CD4-positive, alpha-beta T cell treated with Interferon alpha-2 for 1 hour (primary cell): ENCODE data around the gene VDR.

Source experiments
- DNase-seq, 2 donors: peaks; one replicate each; pipeline ENCODE4 v3.0.0-alpha.2; 2020 to 2022

Gene VDR

DNA sequence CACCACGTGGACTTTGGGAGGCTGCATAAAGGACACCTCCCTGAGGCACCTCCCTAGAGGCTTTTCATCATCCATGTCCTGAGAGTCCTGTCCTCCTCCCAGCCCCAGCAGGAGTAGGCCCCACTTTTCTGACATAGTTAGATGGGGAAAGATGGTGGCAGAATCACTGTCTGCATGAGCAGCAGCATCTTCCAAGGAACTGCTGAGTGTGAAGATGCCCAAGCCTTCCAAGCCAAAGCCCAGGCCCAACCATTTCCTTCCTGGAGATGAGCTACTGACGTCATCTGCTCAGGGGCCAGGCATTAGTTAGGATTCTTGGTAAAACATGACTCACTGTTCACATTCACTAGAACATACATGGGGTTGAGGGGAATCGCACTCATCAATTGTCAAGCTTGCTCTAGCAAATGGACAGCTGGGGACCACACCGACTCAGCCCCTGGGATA is 37.3 kb downstream of the VDR start:
- DNase-seq, result peak in 1 of 2 donors; percentile 54

DNA sequence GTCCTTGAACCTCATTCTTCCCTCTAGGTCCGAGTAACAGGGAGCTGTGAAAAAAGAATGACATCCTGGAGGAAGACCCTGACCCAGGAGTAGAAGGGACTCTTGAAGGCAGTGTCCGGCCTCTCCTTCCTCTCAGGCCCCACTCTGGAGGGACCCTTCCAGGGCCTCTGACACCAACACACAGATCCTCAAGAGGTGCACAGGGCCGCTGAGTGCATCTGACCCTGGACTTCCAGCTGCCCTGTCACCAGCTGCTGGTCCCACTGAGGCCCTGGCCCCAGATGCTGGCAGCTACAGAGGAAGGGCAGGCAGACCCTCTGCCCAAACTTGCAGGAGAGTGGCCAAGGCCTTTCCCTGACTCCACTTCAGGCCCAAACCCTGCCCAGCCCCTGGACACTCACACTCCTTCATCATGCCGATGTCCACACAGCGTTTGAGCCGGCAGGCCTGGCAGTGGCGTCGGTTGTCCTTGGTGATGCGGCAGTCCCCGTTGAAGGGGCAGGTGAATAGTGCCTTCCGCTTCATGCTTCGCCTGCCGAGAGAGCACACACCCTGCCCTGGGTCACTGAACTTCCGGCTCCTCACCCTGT is 40.1 kb downstream of the VDR start:
- DNase-seq, result no peak

DNA sequence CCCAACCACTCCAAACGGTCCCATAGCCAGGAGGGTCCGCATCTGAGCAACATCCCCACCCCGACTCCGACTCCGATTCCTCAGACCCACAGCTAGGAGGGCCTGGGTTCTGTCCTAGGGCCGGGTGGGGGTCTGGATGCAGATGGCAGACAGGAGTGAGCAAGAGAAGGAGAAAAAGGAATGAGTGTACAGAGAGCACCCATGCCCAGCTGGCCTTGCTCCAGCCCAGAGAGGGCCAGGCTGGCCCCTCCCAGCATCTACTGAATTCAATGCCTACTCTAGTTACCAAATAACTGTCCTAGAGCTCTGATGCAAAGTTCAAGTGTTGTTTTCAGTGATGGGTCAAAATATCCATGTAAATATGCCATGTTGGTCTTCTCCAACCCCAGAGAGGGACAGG is 40.8 kb downstream of the VDR start:
- DNase-seq, result no peak

DNA sequence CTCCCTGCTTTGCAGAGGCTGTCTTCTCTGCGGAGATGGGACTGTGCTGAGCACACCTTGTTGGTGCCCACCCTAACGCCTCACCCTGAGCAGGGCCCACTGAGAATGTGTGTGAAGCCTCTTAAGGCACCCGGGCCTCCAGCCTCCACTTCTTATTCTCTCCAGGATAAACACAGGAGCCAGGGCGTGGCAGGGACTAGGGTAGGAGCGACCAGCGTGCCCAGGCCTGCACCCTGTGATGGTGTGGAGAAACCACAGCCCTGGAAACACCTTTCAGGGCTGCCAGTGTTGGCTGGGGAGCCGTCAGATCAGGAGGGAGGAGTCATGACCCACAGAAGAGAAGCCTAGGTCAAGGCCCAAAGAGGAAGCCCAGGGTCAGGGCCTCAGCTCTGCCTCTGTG is 41.3 kb downstream of the VDR start:
- no peak for DNase-seq

DNA sequence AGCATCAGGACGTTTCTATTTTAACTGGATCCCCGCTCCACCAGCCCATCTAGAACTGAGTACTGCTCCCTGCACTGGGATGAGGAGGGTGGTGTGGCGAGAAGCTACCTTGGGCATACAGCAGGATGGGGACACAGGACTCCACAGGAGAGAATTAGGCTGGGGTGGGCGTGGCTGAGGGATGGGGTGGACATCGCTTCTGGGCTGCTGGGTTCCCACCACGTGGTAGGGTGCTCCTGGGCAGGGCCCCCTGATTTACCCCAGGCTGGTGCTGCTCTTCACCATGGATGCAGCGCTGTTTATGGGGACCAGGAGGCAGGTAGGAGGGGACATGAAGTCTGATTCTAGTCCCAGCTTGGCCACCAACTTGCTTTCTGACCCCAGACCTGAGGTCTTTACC is 41.9 kb downstream of the VDR start:
- no peak for DNase-seq

DNA sequence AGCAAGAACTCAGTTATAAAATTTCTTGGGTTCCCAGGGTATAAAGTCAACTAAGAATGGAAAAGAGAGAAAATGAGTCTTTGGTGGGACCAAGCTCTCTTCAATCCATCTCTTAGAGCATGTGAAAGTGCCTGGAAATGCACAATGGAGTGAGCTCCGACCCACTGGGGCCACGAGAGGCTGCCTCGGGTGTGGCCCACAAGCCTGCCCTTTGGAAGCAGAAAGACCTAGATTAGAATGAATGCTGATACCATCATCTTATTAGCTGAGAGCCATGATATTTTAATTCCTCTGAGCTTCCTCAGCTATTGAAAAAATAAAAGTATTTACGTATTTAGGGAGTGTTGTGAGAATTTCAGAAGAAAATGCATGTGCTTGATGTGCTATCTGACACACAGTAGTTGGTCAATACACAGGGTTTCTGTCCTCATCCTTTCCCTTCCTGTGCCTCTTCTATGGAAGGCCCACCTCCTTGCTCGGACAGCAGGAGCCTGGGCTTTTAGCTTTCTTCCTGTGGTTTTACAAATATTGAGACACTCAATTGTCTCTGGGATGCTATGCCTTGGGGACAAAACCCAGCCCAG is 42.5 kb downstream of the VDR start:
- DNase-seq, result no peak

DNA sequence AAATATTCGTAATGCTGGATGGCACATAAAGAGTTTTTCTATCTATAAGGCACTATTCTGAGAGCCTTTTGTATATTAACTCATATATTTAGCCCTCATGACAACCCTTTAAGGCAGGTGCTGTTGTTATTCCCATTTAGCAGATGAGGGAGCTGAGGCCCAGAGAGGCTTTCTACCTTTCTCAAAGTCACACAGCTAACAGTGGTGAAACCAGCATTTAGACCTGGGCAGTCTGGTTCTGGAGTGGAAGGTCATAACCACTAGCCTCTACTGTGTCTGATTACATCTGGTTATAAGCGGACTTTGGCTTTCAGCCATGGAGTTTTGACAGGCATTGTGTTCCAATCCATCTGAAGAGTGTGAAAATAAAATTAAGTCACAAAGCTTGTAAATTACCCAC is 43.9 kb downstream of the VDR start:
- DNase-seq, result no peak

DNA sequence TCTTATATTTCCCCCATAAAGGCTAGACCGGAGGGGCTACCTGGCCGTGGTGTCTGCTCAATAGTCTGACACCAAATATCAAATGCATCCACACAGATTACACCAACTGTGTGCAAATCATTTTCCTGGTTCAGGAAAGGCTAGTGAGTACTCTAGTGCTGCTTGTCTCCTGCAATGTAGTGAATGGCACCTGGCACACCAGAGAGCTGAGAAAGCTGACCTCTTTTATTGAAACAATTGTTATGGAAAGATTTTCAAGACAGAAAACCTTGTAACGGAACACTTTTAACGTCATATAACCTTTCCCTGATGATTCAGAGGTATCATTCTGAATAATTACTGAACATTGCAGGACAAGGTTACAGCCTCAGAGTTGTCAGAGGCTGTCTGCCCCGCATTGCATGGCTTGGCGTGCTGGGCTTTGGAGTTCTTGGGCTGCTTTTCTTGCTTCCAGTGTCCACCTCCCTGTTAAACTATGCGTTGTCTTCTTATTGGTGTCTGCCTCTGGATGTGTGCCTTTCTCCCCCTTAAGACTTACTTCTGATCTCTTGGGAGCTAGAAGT is 44.4 kb downstream of the VDR start:
- DNase-seq, result no peak

DNA sequence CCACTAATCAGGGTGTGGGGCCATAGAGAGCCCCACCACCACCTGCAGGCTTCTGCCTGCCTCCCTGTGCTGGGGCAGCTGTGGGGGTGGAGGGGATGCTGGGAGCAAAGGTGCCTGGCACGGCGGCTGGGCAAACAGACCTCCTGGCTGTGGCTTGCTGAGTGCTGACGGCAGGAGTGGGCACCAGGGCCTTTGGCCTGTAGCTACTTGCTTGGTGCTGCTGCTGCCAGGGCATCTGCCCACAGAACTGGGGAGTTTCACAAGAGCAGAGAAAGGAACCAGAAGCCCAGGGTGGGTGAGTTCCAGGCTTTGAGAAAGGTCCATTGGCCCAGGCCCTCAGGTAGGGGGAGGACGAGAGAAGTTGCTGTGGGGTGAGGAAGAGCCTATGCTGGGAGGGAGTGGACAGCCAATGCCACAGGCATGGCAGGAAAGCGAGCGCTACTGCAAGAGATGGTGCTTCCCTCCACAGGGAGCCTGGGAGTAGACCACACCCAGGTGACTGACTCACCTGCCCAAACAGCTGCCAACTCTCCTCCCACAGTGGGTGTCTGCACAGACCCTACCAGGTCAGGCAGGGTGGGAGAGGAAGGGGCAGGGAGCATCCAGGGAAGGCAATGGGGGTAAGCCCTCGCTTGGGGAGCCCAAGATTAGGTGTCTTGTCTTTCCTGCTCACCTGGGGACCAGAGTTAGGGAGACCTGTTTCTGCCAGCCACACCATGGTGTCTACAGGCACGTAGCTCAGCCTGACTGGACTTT is 46.1 kb downstream of the VDR start:
- no peak for DNase-seq

DNA sequence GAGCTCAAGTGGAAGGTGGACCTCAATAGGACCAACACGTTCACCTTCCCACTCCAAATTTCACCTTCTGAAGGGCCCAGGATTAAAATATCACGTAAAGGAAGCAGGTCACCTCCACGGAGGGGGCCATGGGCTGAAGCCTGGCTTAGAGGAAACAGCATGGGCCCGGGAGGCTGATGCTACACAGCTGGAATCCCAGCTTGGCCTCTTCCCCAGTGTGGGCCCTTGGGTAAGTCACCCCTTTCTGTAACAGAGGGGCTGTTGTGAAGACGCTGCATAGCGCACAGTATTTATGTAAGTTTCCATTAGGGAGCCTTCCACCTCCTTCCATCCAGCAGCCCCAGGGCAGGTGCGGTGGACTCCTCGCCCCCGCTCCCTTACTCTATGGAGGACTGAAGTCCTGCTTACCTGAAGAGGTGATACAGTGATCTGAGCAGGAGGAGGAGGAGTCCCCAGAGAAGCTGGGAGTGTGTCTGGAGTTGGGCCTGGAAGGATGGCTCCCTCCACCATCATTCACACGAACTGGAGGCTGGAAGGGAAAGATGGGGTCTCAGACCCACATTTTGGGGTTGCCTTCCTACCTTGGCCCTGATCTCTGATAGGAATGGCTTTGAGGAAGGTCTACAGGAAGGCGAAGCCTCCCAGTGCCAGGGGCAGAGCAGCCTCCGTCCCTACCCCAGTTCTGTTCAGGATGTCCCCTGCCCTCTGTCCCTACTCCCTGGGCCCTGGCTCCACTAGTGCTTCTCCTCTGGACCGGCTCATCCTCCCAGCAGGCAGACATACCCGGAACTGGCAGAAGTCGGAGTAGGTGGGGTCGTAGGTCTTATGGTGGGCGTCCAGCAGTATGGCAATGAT is 47.8 kb downstream of the VDR start:
- DNase-seq, result no peak

DNA sequence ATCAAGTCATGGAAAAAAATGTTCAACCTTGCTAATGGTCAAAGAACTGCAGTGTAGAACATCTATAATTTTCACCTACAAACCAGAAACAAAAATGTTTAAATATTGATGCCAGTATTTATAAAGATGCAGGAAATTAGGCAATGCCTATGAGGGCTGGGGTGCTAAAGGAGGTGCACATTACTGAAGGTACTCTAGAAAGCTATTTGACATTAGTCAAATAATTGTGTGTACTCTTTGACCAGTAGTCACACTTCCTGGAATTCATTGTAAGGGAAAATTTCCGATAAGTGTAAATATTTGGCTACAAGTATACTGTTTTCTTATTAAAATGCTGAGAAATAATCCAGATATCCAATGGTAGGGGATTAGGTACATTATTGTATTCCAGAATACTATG is 48.7 kb downstream of the VDR start:
- DNase-seq, result no peak

DNA sequence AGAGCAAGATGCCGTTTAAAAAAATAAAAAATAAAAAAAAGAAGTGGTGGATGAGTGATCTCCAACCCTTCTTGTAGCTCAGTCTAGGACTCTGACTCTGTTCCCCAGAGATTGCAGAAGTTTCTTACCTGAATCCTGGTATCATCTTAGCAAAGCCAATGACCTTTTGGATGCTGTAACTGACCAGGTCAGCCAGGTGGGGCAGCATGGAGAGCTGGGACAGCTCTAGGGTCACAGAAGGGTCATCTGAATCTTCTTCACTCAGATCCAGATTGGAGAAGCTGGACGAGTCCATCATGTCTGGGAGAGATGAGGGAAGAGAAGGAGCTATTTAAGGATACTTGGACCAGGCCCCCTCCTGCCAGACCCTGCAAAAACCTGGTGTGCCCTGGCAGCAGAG is 49.3 kb downstream of the VDR start:
- DNase-seq, result no peak

DNA sequence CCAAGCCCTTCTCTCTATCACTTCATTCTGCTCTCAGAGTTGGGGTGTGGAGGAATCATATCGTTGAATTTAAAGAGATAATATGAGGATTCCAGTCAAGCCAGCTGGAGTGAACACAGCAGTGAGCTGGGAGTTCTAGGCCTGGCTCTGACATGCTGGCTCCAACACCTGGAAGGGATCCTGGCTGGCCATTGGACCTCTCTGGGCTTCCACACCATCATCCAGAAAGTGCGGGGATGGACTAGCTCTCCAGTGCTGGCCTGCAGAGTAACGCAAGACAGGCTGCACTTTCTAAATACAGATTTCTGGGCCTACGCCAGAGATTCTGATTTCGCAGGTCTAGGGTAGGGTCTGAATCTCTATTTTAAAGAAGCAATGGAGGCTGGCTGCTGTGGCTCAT is 50.3 kb downstream of the VDR start:
- no peak for DNase-seq

DNA sequence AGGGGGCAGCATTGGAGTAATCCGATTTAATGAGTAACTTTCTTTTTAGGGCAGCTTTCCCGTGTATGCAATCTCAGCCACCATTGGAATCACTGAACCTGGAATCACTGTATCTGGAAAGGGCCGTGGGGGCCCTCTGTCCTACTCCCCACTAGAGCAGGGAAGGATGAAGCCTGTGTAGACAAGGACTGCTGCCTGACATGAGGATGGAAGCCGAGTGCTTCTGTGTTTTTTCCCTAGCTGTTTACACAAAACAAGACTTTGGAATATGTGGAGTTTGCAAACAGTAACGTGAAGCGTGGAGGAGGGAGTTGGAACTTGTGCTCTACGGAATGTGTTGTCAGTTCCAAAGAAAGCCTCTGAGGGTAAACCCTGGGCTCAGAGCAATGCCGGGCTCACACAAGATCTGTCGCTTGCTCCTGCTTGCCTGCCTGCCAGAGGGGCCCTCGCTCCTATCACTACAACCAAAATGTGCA is 52.7 kb downstream of the VDR start:
- no peak for DNase-seq

DNA sequence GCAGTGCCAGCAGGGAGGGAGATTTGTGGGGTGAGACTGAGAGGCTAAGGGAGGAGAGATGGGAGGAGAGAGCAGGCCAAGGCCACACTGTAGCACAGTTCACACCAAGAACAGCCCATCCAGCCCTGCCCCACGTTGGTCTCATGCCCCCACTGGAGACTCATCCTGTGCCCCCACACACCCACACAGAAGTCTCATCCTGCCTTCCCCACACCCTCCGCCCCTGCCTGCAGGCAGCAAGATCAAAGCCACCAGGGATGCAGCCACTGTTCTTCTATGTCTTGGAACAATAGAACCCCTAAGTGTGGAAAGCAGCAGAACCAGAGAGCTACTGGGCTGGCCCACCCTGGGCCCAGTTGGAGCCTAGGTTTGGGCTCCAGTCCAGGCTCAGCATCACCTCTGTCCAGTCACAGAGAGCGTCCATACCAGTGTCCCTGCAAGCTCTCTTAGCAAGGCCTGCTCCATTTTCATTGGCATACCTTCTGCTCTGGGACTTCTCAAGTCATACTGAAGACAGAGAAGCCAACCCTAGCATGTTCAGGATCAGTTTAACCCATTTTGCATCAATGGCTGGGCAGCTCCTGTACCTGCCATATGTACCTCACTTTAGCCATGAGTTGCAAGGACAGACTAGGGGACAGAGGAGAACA is 53.4 kb downstream of the VDR start:
- DNase-seq, result no peak

DNA sequence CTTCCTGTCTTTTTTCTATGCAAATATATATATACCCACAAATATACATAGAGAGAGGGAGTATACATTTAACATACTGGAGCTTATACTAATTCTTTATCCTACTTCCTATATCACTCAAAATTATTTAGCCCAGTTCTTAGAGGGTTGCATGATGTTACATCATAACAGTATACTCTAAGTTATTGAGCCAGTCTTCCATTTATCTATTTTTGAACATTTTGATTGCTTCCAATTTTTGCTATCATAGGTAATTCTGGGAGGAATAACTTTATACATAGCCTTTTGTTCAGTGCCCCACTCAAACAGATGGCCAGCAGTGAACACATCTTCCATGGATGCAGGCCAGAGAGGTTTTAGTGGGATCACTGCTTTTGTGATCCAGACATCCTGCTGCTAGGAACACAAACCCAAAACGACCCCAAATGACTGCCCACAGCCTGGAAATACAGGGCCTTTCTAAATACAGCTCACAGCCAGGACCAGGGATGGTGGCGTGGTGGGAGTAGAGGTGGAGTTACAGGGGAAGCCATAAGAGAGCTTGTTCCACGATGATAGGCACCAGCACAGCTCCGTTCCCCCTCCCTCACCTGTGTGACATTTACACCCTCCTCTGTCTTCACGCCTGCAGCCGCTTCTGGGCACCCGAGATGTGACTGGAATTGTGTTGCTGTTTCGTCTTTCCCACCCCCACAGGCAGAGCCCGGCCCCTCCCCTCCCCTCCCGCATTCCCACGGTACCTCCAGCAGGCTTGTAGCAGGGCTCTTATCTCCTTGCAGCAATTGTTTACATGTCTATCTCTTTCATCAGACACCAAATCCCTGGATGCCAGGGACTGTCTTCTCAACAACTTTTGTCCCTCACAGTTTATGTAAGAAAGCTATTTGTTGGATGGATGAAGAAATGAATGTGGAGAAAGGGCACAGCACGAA is 54.4 kb downstream of the VDR start:
- no peak for DNase-seq

DNA sequence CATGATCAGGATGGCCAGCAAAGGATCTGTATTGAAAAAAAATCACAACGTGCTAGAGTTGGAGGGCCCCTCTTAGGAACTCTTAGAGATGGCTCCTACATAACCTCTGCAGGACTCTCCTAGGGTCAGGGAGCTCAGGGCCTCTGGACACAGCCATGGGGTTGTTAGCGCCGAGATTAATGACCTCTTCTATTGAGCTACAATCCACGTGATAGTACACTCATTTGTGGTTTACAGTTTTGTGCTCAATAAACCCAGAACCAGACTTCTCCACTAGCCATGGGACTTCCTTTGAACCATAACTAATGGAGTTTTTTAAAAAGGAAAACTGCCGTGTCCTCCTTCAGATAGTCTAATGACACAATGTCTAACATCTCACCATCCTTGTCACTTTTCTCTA is 55.5 kb downstream of the VDR start:
- DNase-seq, result no peak

DNA sequence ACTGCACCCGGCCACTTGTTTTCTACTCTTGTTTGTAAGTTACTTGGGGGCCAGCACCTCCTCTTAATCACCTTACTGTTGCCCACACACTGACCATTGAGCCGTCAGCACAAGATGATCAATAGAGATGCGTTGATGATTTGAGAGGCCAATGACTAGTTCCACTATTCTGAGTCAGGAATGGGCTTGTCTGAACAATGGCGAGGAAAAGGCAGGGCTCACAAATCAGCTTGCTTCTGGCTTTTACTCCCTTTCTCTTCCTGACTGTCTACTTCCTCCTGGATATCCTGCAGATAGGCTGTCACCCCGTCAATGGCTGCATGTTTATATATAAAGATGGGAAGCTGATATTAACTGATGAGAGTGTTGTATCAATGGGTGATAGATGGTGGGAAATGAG is 55.9 kb downstream of the VDR start:
- no peak for DNase-seq

DNA sequence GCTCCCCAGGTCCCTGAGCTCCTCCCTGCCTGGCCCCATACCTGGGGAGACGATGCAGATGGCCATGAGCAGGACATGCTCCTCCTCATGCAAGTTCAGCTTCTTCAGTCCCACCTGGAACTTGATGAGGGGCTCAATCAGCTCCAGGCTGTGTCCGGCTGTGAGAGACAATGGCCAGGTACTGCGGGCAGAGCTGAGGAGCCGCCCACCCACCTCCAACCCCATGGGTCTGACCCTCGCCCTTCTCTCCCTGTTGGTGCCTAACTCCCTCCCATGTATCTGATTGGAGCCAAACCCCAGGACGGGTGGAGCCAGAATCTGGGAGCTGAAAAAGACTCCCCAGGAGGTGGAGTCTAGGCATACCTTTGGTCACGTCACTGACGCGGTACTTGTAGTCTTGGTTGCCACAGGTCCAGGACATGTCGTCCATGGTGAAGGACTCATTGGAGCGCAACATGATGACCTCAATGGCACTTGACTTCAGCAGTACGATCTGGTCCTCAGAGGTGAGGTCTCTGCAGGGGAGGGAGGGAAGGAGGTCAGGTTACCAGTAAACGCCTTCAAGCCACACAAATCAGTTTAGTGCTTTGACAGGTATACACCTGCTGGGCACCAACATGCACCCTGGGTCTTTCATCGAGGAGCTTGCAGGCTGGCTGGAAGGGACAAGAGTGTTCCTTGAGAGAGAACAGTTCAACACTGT is 58.3 kb downstream of the VDR start:
- no peak for DNase-seq

DNA sequence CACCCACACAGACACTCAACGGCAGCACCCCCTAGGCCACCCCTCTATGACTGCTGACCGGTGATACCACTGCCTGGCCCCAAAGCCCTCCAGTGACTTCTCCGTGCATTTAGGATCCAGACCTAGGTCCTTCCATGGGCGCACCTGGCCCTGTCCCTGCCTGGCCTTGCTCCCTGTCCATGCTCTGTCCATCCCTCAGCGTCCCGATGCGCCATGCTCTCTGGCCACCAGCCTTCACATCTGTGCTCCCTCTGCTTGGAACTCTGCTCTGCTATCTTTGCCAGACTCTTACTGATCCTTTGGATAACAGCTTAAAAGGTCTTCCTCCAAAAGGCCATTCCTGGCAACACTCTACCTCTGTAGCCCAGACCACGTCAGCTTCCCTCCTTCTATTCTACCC is 59.7 kb downstream of the VDR start:
- DNase-seq, result no peak
